Mesothelial cell of epicardium (in vitro differentiated cells): Measurements from ENCODE around the gene C4BPB. TPM values are rescaled to one million over a fixed set of nuclear protein-coding genes. Genes with fewer than 3 reads are reported as not detected.

ENCODE experiments used
- DNase-seq, 2 experiments: peaks; one replicate each; pipeline ENCODE4 v3.0.0; 2021; ENCODE audit warnings: low spot score in 2 of 2; ENCODE audit not compliant: unreplicated experiment in 2 of 2
- H3K27ac Mint-ChIP-seq: 2 replicates; pipeline ENCODE4 v1.8.0; 2021; ENCODE audit warnings: mixed read lengths
- H3K27me3 Mint-ChIP-seq: 2 replicates; pipeline ENCODE4 v1.8.0; 2021; ENCODE audit warnings: low read depth, mixed read lengths
- H3K36me3 Mint-ChIP-seq: 2 replicates; pipeline ENCODE4 v1.8.0; 2021; ENCODE audit warnings: mixed read lengths
- H3K4me1 Mint-ChIP-seq: 2 replicates; pipeline ENCODE4 v1.8.0; 2021; ENCODE audit warnings: mixed read lengths
- H3K4me3 Mint-ChIP-seq: 2 replicates; pipeline ENCODE4 v1.8.0; 2021; ENCODE audit warnings: mild to moderate bottlenecking, moderate library complexity, mixed read lengths
- H3K9me3 Mint-ChIP-seq: 2 replicates; pipeline ENCODE4 v1.8.0; 2021; ENCODE audit warnings: mixed read lengths
- CTCF ChIP-seq: fragments of 200-600 bp; sonication (generic); IDR thresholded peaks from one replicate; pipeline ENCODE4 v1.5.0; 2021; ENCODE audit warnings: antibody characterized with exemption; ENCODE audit not compliant: unreplicated experiment
- total RNA-seq: library from RNA; stranded (reverse); gene quantifications from 3 replicates; pipeline ENCODE4 v1.2.1, GENCODE V29; 2021

The C4BPB gene
- total RNA-seq, 1 donor from 2014 or later, result not detected

DNA sequence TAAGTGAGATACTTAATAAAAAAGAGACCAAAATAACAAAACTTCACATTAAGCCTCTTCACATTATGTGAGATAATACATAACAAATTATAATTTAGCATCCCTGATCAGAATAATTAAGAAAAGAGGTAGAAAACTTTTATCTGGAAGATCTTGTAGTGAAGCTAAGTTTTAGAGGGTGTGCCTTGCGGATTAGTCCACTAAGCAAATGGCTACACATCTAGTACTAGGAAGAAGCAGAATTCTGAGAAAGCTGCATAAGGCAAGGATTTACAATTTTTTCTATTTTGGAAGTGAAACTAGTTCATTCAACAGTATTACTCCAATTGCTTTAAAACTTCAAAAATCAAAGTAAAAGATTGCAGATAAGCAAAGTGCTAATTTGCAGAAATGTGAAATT, 41.2 kb upstream of the C4BPB start:
- no peak overlapping the region for H3K27ac Mint-ChIP-seq
- peaks cover 10% of the 10 kb centered on the region for H3K36me3 Mint-ChIP-seq
- no peak for DNase-seq
- TF ChIP-seq CTCF, result no peak
- H3K9me3 Mint-ChIP-seq, result peaks cover 2% of the 10 kb centered on the region
- no peaks in the 10 kb centered on the region for H3K27me3 Mint-ChIP-seq
- peaks cover 42% of the 10 kb centered on the region for H3K4me1 Mint-ChIP-seq
- H3K4me3 Mint-ChIP-seq, result no peak overlapping the region

GRCh38 chr1:207048041-207048440, 40.6 kb upstream of the C4BPB start:
- peaks cover 7% of the 10 kb centered on the region for H3K36me3 Mint-ChIP-seq
- H3K9me3 Mint-ChIP-seq, result no peaks in the 10 kb centered on the region
- H3K4me3 Mint-ChIP-seq, result no peak overlapping the region
- TF ChIP-seq CTCF, result no peak
- DNase-seq, result no peak
- H3K27ac Mint-ChIP-seq, result no peak overlapping the region
- peaks cover 48% of the 10 kb centered on the region for H3K4me1 Mint-ChIP-seq
- no peaks in the 10 kb centered on the region for H3K27me3 Mint-ChIP-seq

GRCh38 chr1:207049054-207049453, 39.6 kb upstream of the C4BPB start:
- peaks cover 7% of the 10 kb centered on the region for H3K36me3 Mint-ChIP-seq
- peak overlapping the region; percentile 97 for H3K4me3 Mint-ChIP-seq
- H3K9me3 Mint-ChIP-seq, result no peaks in the 10 kb centered on the region
- no peaks in the 10 kb centered on the region for H3K27me3 Mint-ChIP-seq
- H3K4me1 Mint-ChIP-seq, result peaks cover 53% of the 10 kb centered on the region
- no peak for TF ChIP-seq CTCF
- DNase-seq, result no peak
- no peak overlapping the region for H3K27ac Mint-ChIP-seq

- Mint-ChIP-seq H3K27ac (peak overlapping the region; percentile 99), H3K27me3 (no peaks in the 10 kb centered on the region), H3K4me1 (peaks cover 53% of the 10 kb centered on the region), H3K4me3 (peak overlapping the region; percentile 97), H3K9me3 (no peaks in the 10 kb centered on the region), H3K36me3 (peaks cover 7% of the 10 kb centered on the region)
- DNase-seq, result no peak
- no peak for TF ChIP-seq CTCF
Measured at GRCh38 chr1:207049514-207049913, 39.1 kb upstream of the C4BPB start.

DNA sequence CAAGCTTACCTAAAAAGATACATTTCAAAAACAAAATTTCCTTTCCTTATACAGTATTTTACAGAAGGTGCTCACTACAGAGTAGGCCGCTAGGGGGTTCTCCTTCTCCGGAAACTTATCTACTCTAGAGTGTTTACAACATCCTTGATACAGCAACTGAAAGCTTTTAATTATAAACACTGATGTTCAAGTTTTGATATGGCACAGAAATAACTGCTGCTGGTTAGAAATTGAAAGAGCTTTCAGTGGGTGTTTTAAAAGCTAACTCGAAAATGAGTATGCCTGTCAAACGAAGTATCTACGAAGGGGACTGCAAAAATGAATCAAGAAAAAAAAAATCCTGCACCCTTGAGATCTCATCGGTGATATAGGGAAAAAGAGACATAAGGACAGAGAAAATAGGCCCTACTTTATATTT, 38.7 kb upstream of the C4BPB start:
- Mint-ChIP-seq H3K9me3 (no peaks in the 10 kb centered on the region), H3K27me3 (no peaks in the 10 kb centered on the region), H3K4me3 (peak overlapping the region; percentile 97), H3K4me1 (peaks cover 53% of the 10 kb centered on the region), H3K36me3 (peaks cover 7% of the 10 kb centered on the region), H3K27ac (peak overlapping the region; percentile 99)
- DNase-seq, result no peak
- TF ChIP-seq CTCF, result peak; percentile 84
